H9 (cell line): ENCODE measurements around the gene C1QTNF7. TPM values are rescaled to one million over a fixed set of nuclear protein-coding genes. Genes with fewer than 3 reads are reported as not detected.

ENCODE experiments used
- DNase-seq: peaks from one replicate; pipeline ENCODE4 v3.0.0-alpha.2; 2017
- H2AFZ ChIP-seq: one replicate; pipeline ENCODE4 v1.6.1; 2013; ENCODE audit warnings: mild to moderate bottlenecking, low read length, control low read depth, moderate library complexity
- H2AK5ac ChIP-seq: 2 replicates; pipeline ENCODE4 v1.6.1; 2013; ENCODE audit warnings: low read length, control low read depth, mixed read lengths; ENCODE audit not compliant: insufficient read length
- H2BK120ac ChIP-seq: one replicate; pipeline ENCODE4 v1.6.1; 2013; ENCODE audit warnings: low read depth, mild to moderate bottlenecking, low read length, control low read depth, inconsistent platforms; ENCODE audit not compliant: poor library complexity, severe bottlenecking
- H2BK12ac ChIP-seq: 2 replicates; pipeline ENCODE4 v1.6.1; 2013; ENCODE audit warnings: low read length, control low read depth, mixed read lengths, low read depth; ENCODE audit not compliant: insufficient read length
- H2BK15ac ChIP-seq: 2 replicates; pipeline ENCODE4 v1.6.1; 2013; ENCODE audit warnings: low read depth, low read length, control low read depth
- H2BK20ac ChIP-seq: one replicate; pipeline ENCODE4 v1.6.1; 2013; ENCODE audit warnings: low read depth, mild to moderate bottlenecking, low read length, control low read depth, inconsistent platforms; ENCODE audit not compliant: poor library complexity, severe bottlenecking
- H2BK5ac ChIP-seq: 2 replicates; pipeline ENCODE4 v1.6.1; 2013; ENCODE audit warnings: low read length, control low read depth, mixed read lengths; ENCODE audit not compliant: insufficient read length
- H3K14ac ChIP-seq: 2 replicates; pipeline ENCODE4 v1.6.1; 2013; ENCODE audit warnings: low read length, control low read depth; ENCODE audit not compliant: insufficient read depth
- H3K18ac ChIP-seq: 2 replicates; pipeline ENCODE4 v1.6.1; 2013; ENCODE audit warnings: low read depth, mild to moderate bottlenecking, mixed read lengths, low read length, control low read depth; ENCODE audit not compliant: insufficient read length
- H3K23ac ChIP-seq: 2 replicates; pipeline ENCODE4 v1.6.1; 2013; ENCODE audit warnings: low read length, control low read depth, mixed read lengths, low read depth; ENCODE audit not compliant: insufficient read length
- H3K23me2 ChIP-seq: 2 replicates; pipeline ENCODE4 v1.6.1; 2013; ENCODE audit warnings: low read depth, mild to moderate bottlenecking, mixed read lengths, low read length, control low read depth; ENCODE audit not compliant: insufficient read length, poor library complexity, severe bottlenecking
- H3K27ac ChIP-seq: 2 replicates; pipeline ENCODE4 v1.5.1; 2013; ENCODE audit warnings: low read length, control low read depth, mixed read lengths, low read depth; ENCODE audit not compliant: insufficient read length
- H3K27me3 ChIP-seq: 2 replicates; pipeline ENCODE4 v1.6.1; 2013; ENCODE audit warnings: low read length, control low read depth, inconsistent platforms; ENCODE audit not compliant: insufficient read depth
- H3K4ac ChIP-seq: 2 replicates; pipeline ENCODE4 v1.6.1; 2013; ENCODE audit warnings: low read depth, mild to moderate bottlenecking, control low read depth, inconsistent platforms, low read length, moderate library complexity
- H3K4me1 ChIP-seq: 2 replicates; pipeline ENCODE4 v1.6.1; 2013; ENCODE audit warnings: low read length, control low read depth, inconsistent platforms; ENCODE audit not compliant: insufficient read depth
- H3K4me2 ChIP-seq: 2 replicates; pipeline ENCODE4 v1.6.1; 2013; ENCODE audit warnings: low read length, control low read depth, mixed read lengths; ENCODE audit not compliant: insufficient read length, insufficient read depth
- H3K56ac ChIP-seq: 2 replicates; pipeline ENCODE4 v1.6.1; 2013; ENCODE audit warnings: low read depth, mild to moderate bottlenecking, mixed read lengths, low read length, control low read depth; ENCODE audit not compliant: insufficient read length
- H3K79me1 ChIP-seq: 2 replicates; pipeline ENCODE4 v1.6.1; 2013; ENCODE audit warnings: low read depth, mild to moderate bottlenecking, moderate library complexity, low read length, control low read depth, inconsistent platforms; ENCODE audit not compliant: insufficient read depth, poor library complexity, severe bottlenecking
- H3K79me2 ChIP-seq: 2 replicates; pipeline ENCODE4 v1.6.1; 2013; ENCODE audit warnings: low read length, control low read depth, inconsistent platforms; ENCODE audit not compliant: insufficient read depth
- H3K9ac ChIP-seq: 2 replicates; pipeline ENCODE4 v1.6.1; 2013; ENCODE audit warnings: low read length, control low read depth, mixed read lengths; ENCODE audit not compliant: insufficient read length; ENCODE audit errors: extremely low read depth
- H3K9me3 ChIP-seq: one replicate; pipeline ENCODE4 v1.6.1; 2013; ENCODE audit warnings: low read depth, low read length, inconsistent platforms; ENCODE audit not compliant: control insufficient read depth
- H3T11ph ChIP-seq: one replicate; pipeline ENCODE4 v1.6.1; 2013; ENCODE audit warnings: mild to moderate bottlenecking, low read length, control low read depth, inconsistent platforms
- H4K20me1 ChIP-seq: one replicate; pipeline ENCODE4 v1.6.1; 2013; ENCODE audit not compliant: control insufficient read depth, insufficient read length, insufficient read depth
- H4K5ac ChIP-seq: 2 replicates; pipeline ENCODE4 v1.6.1; 2013; ENCODE audit warnings: low read depth, mild to moderate bottlenecking, mixed read lengths, low read length, control low read depth; ENCODE audit not compliant: insufficient read length
- H4K8ac ChIP-seq: replicated peaks from 2 replicates; pipeline ENCODE4 v1.6.1; 2013; ENCODE audit warnings: low read length, control low read depth, mixed read lengths, low read depth; ENCODE audit not compliant: insufficient read length
- H4K91ac ChIP-seq: 2 replicates; pipeline ENCODE4 v1.6.1; 2013; ENCODE audit warnings: low read depth, mild to moderate bottlenecking, moderate library complexity, mixed read lengths, low read length, control low read depth; ENCODE audit not compliant: insufficient read length
- H3K27ac Mint-ChIP-seq, 3 experiments: 2 replicates in 2 of 3; 3 replicates in 1 of 3; pipeline ENCODE4 v1.8.0; 2020 to 2021; ENCODE audit warnings: mixed read lengths in 3 of 3, mild to moderate bottlenecking in 1 of 3, moderate library complexity in 1 of 3
- H3K27me3 Mint-ChIP-seq: 2 replicates; pipeline ENCODE4 v1.8.0; 2021; ENCODE audit warnings: low read depth, mild to moderate bottlenecking, moderate library complexity, mixed read lengths
- H3K36me3 Mint-ChIP-seq, 3 experiments: 2 replicates in 2 of 3; 3 replicates in 1 of 3; pipeline ENCODE4 v1.8.0; 2020 to 2021; ENCODE audit warnings: low read depth in 3 of 3, mixed read lengths in 3 of 3; ENCODE audit not compliant: insufficient read depth in 1 of 3
- H3K4me1 Mint-ChIP-seq, 2 experiments: 2 replicates each; pipeline ENCODE4 v1.8.0; 2020; ENCODE audit warnings: mixed read lengths in 2 of 2
- H3K4me3 Mint-ChIP-seq, 2 experiments: 2 replicates in 1 of 2; 3 replicates in 1 of 2; pipeline ENCODE4 v1.8.0; 2020 to 2021; ENCODE audit warnings: mild to moderate bottlenecking in 2 of 2, mixed read lengths in 2 of 2, moderate library complexity in 1 of 2
- H3K9me3 Mint-ChIP-seq, 2 experiments: 2 replicates in 1 of 2; 3 replicates in 1 of 2; pipeline ENCODE4 v1.8.0; 2020; ENCODE audit warnings: mild to moderate bottlenecking in 2 of 2, mixed read lengths in 2 of 2, moderate library complexity in 1 of 2
- total RNA-seq: library from RNA; stranded (reverse); gene quantifications from 2 replicates; pipeline ENCODE4 v1.2.1, GENCODE V29; 2021
- TF ChIP-seq, protein P1 (sequence below): fragments of 200-600 bp; sonication (generic); conservative IDR thresholded peaks from 3 replicates; pipeline ENCODE4 v1.8.0; 2021; ENCODE audit warnings: antibody characterized with exemption, mild to moderate bottlenecking

Gene C1QTNF7
- total RNA-seq, 1 experiment from 2014 or later: not detected

DNA sequence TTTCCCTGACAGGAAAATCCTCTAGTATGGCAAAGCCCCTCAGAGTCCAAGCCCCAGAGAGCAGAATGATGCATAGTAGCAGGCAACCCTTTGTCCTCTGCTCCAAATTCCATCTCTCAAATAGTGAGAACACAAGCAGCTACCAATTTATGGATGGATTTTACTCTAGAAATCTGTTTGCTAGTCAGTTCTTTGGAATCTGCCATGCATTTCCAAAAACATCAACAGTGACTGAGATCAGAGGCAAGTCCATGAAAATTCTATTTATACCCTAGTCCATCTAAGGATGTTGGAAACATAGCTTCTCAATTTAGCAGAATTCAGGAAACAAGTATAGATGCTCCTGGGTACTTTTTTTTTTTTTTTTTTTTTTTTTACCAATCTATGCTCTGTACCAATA, 31.9 kb downstream of the C1QTNF7 start:
- Histone ChIP-seq H3K18ac (no peak overlapping the region), H3K9ac (no peak overlapping the region), H3K4ac (no peak overlapping the region), H2BK5ac (no peak overlapping the region), H2BK120ac (no peak overlapping the region), H3K79me1 (no peaks in the 10 kb centered on the region), H2BK15ac (no peak overlapping the region), H4K91ac (no peak overlapping the region), H2AFZ (no peak overlapping the region), H3K9me3 (no peaks in the 10 kb centered on the region), H3K4me1 (no peaks in the 10 kb centered on the region), H4K20me1 (no peaks in the 10 kb centered on the region), H3K14ac (no peak overlapping the region), H3K27ac (no peak overlapping the region), H3K23me2 (no peaks in the 10 kb centered on the region), H3K23ac (no peak overlapping the region), H2AK5ac (no peak overlapping the region), H4K5ac (no peak overlapping the region), H3K4me2 (no peak overlapping the region), H3T11ph (no peak overlapping the region), H4K8ac (no peak overlapping the region), H2BK20ac (no peak overlapping the region), H3K27me3 (no peaks in the 10 kb centered on the region), H2BK12ac (no peak overlapping the region), H3K79me2 (no peaks in the 10 kb centered on the region), H3K56ac (no peak overlapping the region)
- DNase-seq: no peak
- peaks cover 4 to 5% of the 10 kb centered on the region in 2 experiments; a peak in 3 of 4 replicates for H3K4me1 Mint-ChIP-seq
- no peaks in the 10 kb centered on the region for H3K36me3 Mint-ChIP-seq
- H3K27ac Mint-ChIP-seq: no peak overlapping the region
- H3K4me3 Mint-ChIP-seq: no peak overlapping the region
- TF ChIP-seq, protein P1, sequence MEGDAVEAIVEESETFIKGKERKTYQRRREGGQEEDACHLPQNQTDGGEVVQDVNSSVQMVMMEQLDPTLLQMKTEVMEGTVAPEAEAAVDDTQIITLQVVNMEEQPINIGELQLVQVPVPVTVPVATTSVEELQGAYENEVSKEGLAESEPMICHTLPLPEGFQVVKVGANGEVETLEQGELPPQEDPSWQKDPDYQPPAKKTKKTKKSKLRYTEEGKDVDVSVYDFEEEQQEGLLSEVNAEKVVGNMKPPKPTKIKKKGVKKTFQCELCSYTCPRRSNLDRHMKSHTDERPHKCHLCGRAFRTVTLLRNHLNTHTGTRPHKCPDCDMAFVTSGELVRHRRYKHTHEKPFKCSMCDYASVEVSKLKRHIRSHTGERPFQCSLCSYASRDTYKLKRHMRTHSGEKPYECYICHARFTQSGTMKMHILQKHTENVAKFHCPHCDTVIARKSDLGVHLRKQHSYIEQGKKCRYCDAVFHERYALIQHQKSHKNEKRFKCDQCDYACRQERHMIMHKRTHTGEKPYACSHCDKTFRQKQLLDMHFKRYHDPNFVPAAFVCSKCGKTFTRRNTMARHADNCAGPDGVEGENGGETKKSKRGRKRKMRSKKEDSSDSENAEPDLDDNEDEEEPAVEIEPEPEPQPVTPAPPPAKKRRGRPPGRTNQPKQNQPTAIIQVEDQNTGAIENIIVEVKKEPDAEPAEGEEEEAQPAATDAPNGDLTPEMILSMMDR: no peak
- H3K9me3 Mint-ChIP-seq: no peaks in the 10 kb centered on the region; a peak in 1 of 5 replicates
- no peaks in the 10 kb centered on the region for H3K27me3 Mint-ChIP-seq
